ENCODE results near the gene MYG1.

Gene MYG1

DNA sequence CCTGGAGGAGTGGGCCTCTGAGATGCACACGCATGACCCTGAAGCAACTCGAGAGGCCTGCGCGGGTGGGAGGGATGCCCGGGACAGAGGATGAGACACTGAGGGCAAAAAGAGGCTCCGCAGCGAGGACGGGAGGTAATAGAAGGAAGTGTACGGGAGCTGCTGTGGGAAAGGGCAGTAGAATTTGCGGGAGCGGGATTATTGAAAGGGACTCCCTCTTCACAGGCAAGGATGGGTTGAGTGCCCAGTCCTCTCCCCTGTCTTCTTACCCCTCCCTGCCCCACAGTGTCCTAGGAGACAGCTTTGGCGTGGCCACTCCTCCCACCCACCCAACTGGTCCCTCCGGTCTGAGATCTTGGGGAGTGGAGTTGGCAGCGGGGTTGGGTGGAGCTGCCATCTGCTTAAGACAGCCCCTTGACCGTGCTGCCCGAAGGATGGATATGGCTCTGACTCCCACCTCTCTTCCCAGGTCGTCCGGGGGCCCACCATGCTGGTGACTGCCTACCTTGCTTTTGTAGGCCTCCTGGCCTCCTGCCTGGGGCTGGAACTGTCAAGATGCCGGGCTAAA, 47.1 kb upstream of the MYG1 start (continued):
- TF ChIP-seq ZBTB7A (tag by site-specific recombination; IDR thresholded peaks at IDR 0.05; ENCODE audit: low read depth) (peak; percentile 80; the same call in 1 of the 2 replicates), SP3 (tag by site-specific recombination; IDR thresholded peaks at IDR 0.05) (peak; percentile 48; the same call in 1 of the 2 replicates), ZBTB26 (tag by site-specific recombination; optimal IDR thresholded peaks at IDR 0.05) (peak; percentile 20)
- TF ChIP-seq, protein P1, sequence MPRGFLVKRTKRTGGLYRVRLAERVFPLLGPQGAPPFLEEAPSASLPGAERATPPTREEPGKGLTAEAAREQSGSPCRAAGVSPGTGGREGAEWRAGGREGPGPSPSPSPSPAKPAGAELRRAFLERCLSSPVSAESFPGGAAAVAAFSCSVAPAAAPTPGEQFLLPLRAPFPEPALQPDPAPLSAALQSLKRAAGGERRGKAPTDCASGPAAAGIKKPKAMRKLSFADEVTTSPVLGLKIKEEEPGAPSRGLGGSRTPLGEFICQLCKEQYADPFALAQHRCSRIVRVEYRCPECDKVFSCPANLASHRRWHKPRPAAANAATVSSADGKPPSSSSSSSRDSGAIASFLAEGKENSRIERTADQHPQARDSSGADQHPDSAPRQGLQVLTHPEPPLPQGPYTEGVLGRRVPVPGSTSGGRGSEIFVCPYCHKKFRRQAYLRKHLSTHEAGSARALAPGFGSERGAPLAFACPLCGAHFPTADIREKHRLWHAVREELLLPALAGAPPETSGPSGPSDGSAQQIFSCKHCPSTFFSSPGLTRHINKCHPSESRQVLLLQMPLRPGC (tag by site-specific recombination; IDR thresholded peaks at IDR 0.05): 0 out of 2 replicates have a peak, but pooled peaks have one; percentile 19

DNA sequence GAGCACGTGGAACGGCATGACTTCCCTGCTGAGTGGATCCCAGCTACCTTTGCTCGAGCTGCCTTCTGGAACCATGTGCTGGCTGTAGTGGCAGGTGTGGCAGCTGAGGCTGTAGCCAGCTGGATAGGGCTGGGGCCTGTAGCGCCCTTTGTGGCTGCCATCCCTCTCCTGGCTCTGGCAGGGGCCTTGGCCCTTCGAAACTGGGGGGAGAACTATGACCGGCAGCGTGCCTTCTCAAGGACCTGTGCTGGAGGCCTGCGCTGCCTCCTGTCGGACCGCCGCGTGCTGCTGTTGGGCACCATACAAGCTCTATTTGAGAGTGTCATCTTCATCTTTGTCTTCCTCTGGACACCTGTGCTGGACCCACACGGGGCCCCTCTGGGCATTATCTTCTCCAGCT, 46.2 kb upstream of the MYG1 start:
- peaks cover 4% of the 10 kb centered on the region; the same call in 1 of the 2 replicates for H3K4me1 ChIP-seq (ENCODE audit: control insufficient read depth, insufficient read depth, low read length)
- H3K9me3 ChIP-seq (ENCODE audit: control insufficient read depth, insufficient read depth, low read depth, low read length): no peaks in the 10 kb centered on the region
- CTCF ChIA-PET: interaction anchor here (1.0 to 4.6 kb wide), 2 partner anchors 15 to 40 kb away, joined by 3 to 53 read pairs; partner anchors contain the start of gene ESPL1
- TF ChIP-seq, protein P2, sequence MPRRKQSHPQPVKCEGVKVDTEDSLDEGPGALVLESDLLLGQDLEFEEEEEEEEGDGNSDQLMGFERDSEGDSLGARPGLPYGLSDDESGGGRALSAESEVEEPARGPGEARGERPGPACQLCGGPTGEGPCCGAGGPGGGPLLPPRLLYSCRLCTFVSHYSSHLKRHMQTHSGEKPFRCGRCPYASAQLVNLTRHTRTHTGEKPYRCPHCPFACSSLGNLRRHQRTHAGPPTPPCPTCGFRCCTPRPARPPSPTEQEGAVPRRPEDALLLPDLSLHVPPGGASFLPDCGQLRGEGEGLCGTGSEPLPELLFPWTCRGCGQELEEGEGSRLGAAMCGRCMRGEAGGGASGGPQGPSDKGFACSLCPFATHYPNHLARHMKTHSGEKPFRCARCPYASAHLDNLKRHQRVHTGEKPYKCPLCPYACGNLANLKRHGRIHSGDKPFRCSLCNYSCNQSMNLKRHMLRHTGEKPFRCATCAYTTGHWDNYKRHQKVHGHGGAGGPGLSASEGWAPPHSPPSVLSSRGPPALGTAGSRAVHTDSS (tag by site-specific recombination; IDR thresholded peaks at IDR 0.05): 0 out of 2 replicates have a peak, but pooled peaks have one; percentile 20
- TF ChIP-seq EGR2 (tag by site-specific recombination; IDR thresholded peaks at IDR 0.05; ENCODE audit: low read depth) (no peak), ZNF777 (tag by site-specific recombination; IDR thresholded peaks at IDR 0.05; ENCODE audit: borderline replicate concordance) (no peak)
- peaks cover 0 to 22% of the 10 kb centered on the region in 2 experiments; a peak in 1 of 3 replicates for H3K36me3 ChIP-seq (ENCODE audit: control insufficient read depth in 2 of 2, insufficient read depth in 1 of 2, low read length in 2 of 2)
- H3K27ac ChIP-seq (ENCODE audit: extremely low read depth, low read depth, low read length): no peak overlapping the region
- POLR2A ChIA-PET: interaction anchor here (0.9 kb wide), 1 partner anchor 16 kb away, joined by 3 read pairs; no protein-coding TSS in a partner anchor
- H3K4me3 ChIP-seq (ENCODE audit: low read depth, low read length): no peak overlapping the region

GRCh38 chr12:53254816-53255545, 44.5 kb upstream of the MYG1 start:
- TF ChIP-seq, protein P3, sequence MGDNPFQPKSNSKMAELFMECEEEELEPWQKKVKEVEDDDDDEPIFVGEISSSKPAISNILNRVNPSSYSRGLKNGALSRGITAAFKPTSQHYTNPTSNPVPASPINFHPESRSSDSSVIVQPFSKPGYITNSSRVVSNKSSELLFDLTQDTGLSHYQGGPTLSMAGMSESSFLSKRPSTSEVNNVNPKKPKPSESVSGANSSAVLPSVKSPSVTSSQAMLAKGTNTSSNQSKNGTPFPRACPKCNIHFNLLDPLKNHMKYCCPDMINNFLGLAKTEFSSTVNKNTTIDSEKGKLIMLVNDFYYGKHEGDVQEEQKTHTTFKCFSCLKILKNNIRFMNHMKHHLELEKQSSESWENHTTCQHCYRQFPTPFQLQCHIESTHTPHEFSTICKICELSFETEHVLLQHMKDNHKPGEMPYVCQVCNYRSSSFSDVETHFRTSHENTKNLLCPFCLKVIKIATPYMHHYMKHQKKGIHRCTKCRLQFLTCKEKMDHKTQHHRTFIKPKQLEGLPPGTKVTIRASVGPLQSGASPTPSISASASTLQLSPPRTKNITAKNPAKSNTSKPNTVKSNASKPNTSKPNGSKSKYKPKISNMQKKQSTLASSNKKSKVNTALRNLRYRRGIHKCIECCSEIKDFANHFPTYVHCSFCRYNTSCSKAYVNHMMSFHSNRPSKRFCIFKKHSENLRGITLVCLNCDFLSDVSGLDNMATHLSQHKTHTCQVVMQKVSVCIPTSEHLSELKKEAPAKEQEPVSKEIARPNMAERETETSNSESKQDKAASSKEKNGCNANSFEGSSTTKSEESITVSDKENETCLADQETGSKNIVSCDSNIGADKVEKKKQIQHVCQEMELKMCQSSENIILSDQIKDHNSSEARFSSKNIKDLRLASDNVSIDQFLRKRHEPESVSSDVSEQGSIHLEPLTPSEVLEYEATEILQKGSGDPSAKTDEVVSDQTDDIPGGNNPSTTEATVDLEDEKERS (tag by site-specific recombination; IDR thresholded peaks at IDR 0.05): no peak
- TF ChIP-seq ZNF426 (tag by site-specific recombination; IDR thresholded peaks at IDR 0.05): no peak
- TF ChIP-seq BCL6B (tag by site-specific recombination; IDR thresholded peaks at IDR 0.05): no peak
- no peak for TF ChIP-seq ZNF121 (tag by site-specific recombination; IDR thresholded peaks at IDR 0.05)
- no peak for TF ChIP-seq ZNF514 (tag by site-specific recombination; IDR thresholded peaks at IDR 0.05)
- TF ChIP-seq ZNF560 (tag by site-specific recombination; IDR thresholded peaks at IDR 0.05; ENCODE audit: borderline replicate concordance): no peak
- Histone ChIP-seq H3K36me3 (ENCODE audit: control insufficient read depth in 2 of 2, insufficient read depth in 1 of 2, low read length in 2 of 2) (peaks cover 0 to 22% of the 10 kb centered on the region in 2 experiments; a peak in 1 of 3 replicates), H3K27ac (ENCODE audit: extremely low read depth, low read depth, low read length) (no peak overlapping the region), H3K9me3 (ENCODE audit: control insufficient read depth, insufficient read depth, low read depth, low read length) (no peaks in the 10 kb centered on the region), H3K4me3 (ENCODE audit: low read depth, low read length) (no peak overlapping the region), H3K4me1 (ENCODE audit: control insufficient read depth, insufficient read depth, low read length) (peaks cover 4% of the 10 kb centered on the region; the same call in 1 of the 2 replicates)
- POLR2A ChIA-PET: no interaction called here
- CTCF ChIA-PET: interaction anchor here (0.6 to 4.6 kb wide), 2 partner anchors 26 to 41 kb away, joined by 3 to 53 read pairs; no protein-coding TSS in a partner anchor

Measured in HEK293 (cell line).